ENCODE results near the gene BBOF1. TPM values are rescaled to one million over a fixed set of nuclear protein-coding genes. Genes with fewer than 3 reads are reported as not detected.

The BBOF1 gene
- total and polyA plus RNA-seq, 2 donors (not counting 1 experiment from before 2014, with no cell fraction given): 0.49 to 2.6 TPM

- no CpG with 5 or more reads among the region's 3 CpGs for WGBS (ENCODE audit: insufficient coverage)
- DNase-seq (no peak), ATAC-seq (ENCODE audit: low read depth) (no peak)
- ChIA-PET CTCF (interaction anchor here (0.7 kb wide), 1 partner anchor 467 kb away, joined by 3 read pairs; no protein-coding TSS in a partner anchor), POLR2A (no interaction called here)
- Histone ChIP-seq H3K9me3 (ENCODE audit: control extremely low read depth in 1 of 3, control insufficient read depth in 2 of 3, insufficient read depth in 1 of 3, low read length in 2 of 3) (no peaks in the 10 kb centered on the region), H3K4me3 (ENCODE audit: control extremely low read depth in 1 of 5, extremely low read depth in 1 of 5, insufficient read depth in 1 of 5, low read depth in 2 of 5, low read length in 4 of 5) (no peak overlapping the region), H3K27me3 (replicated peaks in 1 of 4; ENCODE audit: control extremely low read depth in 1 of 4, control insufficient read depth in 3 of 4, insufficient read depth in 4 of 4, low read length in 3 of 4) (no peaks in the 10 kb centered on the region), H3K4me2 (replicated peaks; ENCODE audit: low read depth, low read length, poor library complexity, severe bottlenecking) (no peak overlapping the region), H3K36me3 (replicated peaks in 1 of 2; ENCODE audit: control extremely low read depth in 1 of 2, control insufficient read depth in 1 of 2, extremely low read depth in 1 of 2, insufficient read depth in 2 of 2, low read length in 1 of 2) (no peaks in the 10 kb centered on the region), H3K9ac (ENCODE audit: low read length) (no peak overlapping the region), H3K4me1 (ENCODE audit: control insufficient read depth in 2 of 2, insufficient read depth in 2 of 2, low read length in 2 of 2) (no peaks in the 10 kb centered on the region), H4K20me1 (ENCODE audit: control insufficient read depth, insufficient read depth, low read length, poor library complexity, severe bottlenecking) (no peaks in the 10 kb centered on the region), H3K79me2 (ENCODE audit: control insufficient read depth, insufficient read depth, low read length) (no peaks in the 10 kb centered on the region), H2AFZ (ENCODE audit: insufficient read depth, low read depth, low read length, poor library complexity, severe bottlenecking) (no peak overlapping the region), H3K27ac (ENCODE audit: low read length in 2 of 2) (no peak overlapping the region)
- H3K4me3 Mint-ChIP-seq: no peak overlapping the region
- H3K4me1 Mint-ChIP-seq: peaks cover 2% of the 10 kb centered on the region
- H3K27me3 Mint-ChIP-seq: no peaks in the 10 kb centered on the region
- intact Hi-C loops (cut with micrococcal nuclease): loop anchor here (10.0 kb wide), 1 partner anchor 530 kb away; no protein-coding TSS in a partner anchor
- H3K9me3 Mint-ChIP-seq (ENCODE audit: insufficient read depth): no peaks in the 10 kb centered on the region
- TF ChIP-seq EZH2 (IDR thresholded peaks at IDR 0.05; ENCODE audit: borderline replicate concordance, insufficient read depth, low read depth, low read length, poor library complexity, severe bottlenecking): no peak
- no peak for TF ChIP-seq CTCF (IDR thresholded peaks at IDR 0.05)
- no peak overlapping the region for H3K27ac Mint-ChIP-seq
Measured at GRCh38 chr14:74034572-74034971, 15.4 kb downstream of the BBOF1 start.

- no peak overlapping the region for H3K4me3 Mint-ChIP-seq
- DNase-seq: no peak
- no peak overlapping the region for H2AFZ ChIP-seq (ENCODE audit: insufficient read depth, low read depth, low read length, poor library complexity, severe bottlenecking)
- no peaks in the 10 kb centered on the region for H3K9me3 Mint-ChIP-seq (ENCODE audit: insufficient read depth)
- no peak for ATAC-seq (ENCODE audit: low read depth)
- H3K9ac ChIP-seq (ENCODE audit: low read length): no peak overlapping the region
- no peak overlapping the region for H3K4me2 ChIP-seq (replicated peaks; ENCODE audit: low read depth, low read length, poor library complexity, severe bottlenecking)
- ChIA-PET CTCF (interaction anchor here (0.7 kb wide), 1 partner anchor 773 kb away, joined by 3 read pairs; no protein-coding TSS in a partner anchor), POLR2A (no interaction called here)
- WGBS (ENCODE audit: insufficient coverage): 100% methylated on average over 2 of the region's 4 CpGs
- H3K36me3 ChIP-seq (replicated peaks in 1 of 2; ENCODE audit: control extremely low read depth in 1 of 2, control insufficient read depth in 1 of 2, extremely low read depth in 1 of 2, insufficient read depth in 2 of 2, low read length in 1 of 2): no peaks in the 10 kb centered on the region
- H3K9me3 ChIP-seq (ENCODE audit: control extremely low read depth in 1 of 3, control insufficient read depth in 2 of 3, insufficient read depth in 1 of 3, low read length in 2 of 3): no peaks in the 10 kb centered on the region
- H3K79me2 ChIP-seq (ENCODE audit: control insufficient read depth, insufficient read depth, low read length): no peaks in the 10 kb centered on the region
- H3K4me3 ChIP-seq (ENCODE audit: control extremely low read depth in 1 of 5, extremely low read depth in 1 of 5, insufficient read depth in 1 of 5, low read depth in 2 of 5, low read length in 4 of 5): no peak overlapping the region
- H3K4me1 ChIP-seq (ENCODE audit: control insufficient read depth in 2 of 2, insufficient read depth in 2 of 2, low read length in 2 of 2): no peaks in the 10 kb centered on the region
- no peak overlapping the region for H3K27ac ChIP-seq (ENCODE audit: low read length in 2 of 2)
- intact Hi-C loops (cut with micrococcal nuclease): loop anchor here (10.0 kb wide), 1 partner anchor 531 kb away; no protein-coding TSS in a partner anchor
- peaks cover 2% of the 10 kb centered on the region for H3K4me1 Mint-ChIP-seq
- TF ChIP-seq CTCF (IDR thresholded peaks at IDR 0.05) (no peak), EZH2 (IDR thresholded peaks at IDR 0.05; ENCODE audit: borderline replicate concordance, insufficient read depth, low read depth, low read length, poor library complexity, severe bottlenecking) (no peak)
- no peaks in the 10 kb centered on the region for H4K20me1 ChIP-seq (ENCODE audit: control insufficient read depth, insufficient read depth, low read length, poor library complexity, severe bottlenecking)
- no peaks in the 10 kb centered on the region for H3K27me3 ChIP-seq (replicated peaks in 1 of 4; ENCODE audit: control extremely low read depth in 1 of 4, control insufficient read depth in 3 of 4, insufficient read depth in 4 of 4, low read length in 3 of 4)
- no peak overlapping the region for H3K27ac Mint-ChIP-seq
- H3K27me3 Mint-ChIP-seq: no peaks in the 10 kb centered on the region
Measured at GRCh38 chr14:74035556-74035955, 16.4 kb downstream of the BBOF1 start.
